Measurements from ENCODE around the gene FOSL2. TPM values are rescaled to one million over a fixed set of nuclear protein-coding genes. Genes with fewer than 3 reads are reported as not detected.

FOSL2 gene
- total and polyA plus RNA-seq, 2 experiments from 2014 or later = 0.60 to 4.3 TPM

- TF ChIP-seq EZH2phosphoT487 (IDR thresholded peaks at IDR 0.05; ENCODE audit: unreplicated experiment) = no peak
- Histone ChIP-seq H3K9me2 (ENCODE audit: insufficient read depth) (no peaks in the 10 kb centered on the region), H3F3A (replicated peaks; ENCODE audit: low read depth) (no peaks in the 10 kb centered on the region), H2AFZ (no peak overlapping the region), H3K4me2 (no peak overlapping the region), H3K36me3 (ENCODE audit: insufficient read depth) (no peaks in the 10 kb centered on the region), H3K4me3 (no peak overlapping the region), H4K20me1 (replicated peaks; ENCODE audit: insufficient read depth) (no peaks in the 10 kb centered on the region), H3K4me1 (ENCODE audit: insufficient read depth) (no peaks in the 10 kb centered on the region), H3K27me3 (ENCODE audit: insufficient read depth) (no peaks in the 10 kb centered on the region), H3K79me2 (replicated peaks; ENCODE audit: insufficient read depth) (no peaks in the 10 kb centered on the region), H3K27ac (ENCODE audit: low read depth) (no peak overlapping the region)
- no peak for DNase-seq (ENCODE audit: low spot score)
- Mint-ChIP-seq H3K9me3 (peaks cover 16% of the 10 kb centered on the region; the same call in 2 of the 3 replicates), H3K36me3 (ENCODE audit: low read depth) (no peaks in the 10 kb centered on the region), H3K4me1 (no peaks in the 10 kb centered on the region; the same call in 2 of the 3 replicates), H3K4me3 (no peak overlapping the region), H3K27ac (no peak overlapping the region), H3K27me3 (ENCODE audit: insufficient read depth, low read depth, poor library complexity) (peaks cover 5% of the 10 kb centered on the region)
- no peak for ATAC-seq
These were observed 44.6 kb downstream of the FOSL2 start for GRCh38 chr2:28437149-28437835.

- H3K4me1 ChIP-seq (ENCODE audit: insufficient read depth) = no peaks in the 10 kb centered on the region
- H3K79me2 ChIP-seq (replicated peaks; ENCODE audit: insufficient read depth) = no peaks in the 10 kb centered on the region
- H3K4me2 ChIP-seq = no peak overlapping the region
- Mint-ChIP-seq H3K4me1 (no peaks in the 10 kb centered on the region), H3K4me3 (no peak overlapping the region), H3K27ac (no peak overlapping the region), H3K36me3 (ENCODE audit: low read depth) (no peaks in the 10 kb centered on the region), H3K27me3 (ENCODE audit: insufficient read depth, low read depth, poor library complexity) (peaks cover 5% of the 10 kb centered on the region), H3K9me3 (peaks cover 13% of the 10 kb centered on the region; the same call in 2 of the 3 replicates)
- no peak overlapping the region for H3K27ac ChIP-seq (ENCODE audit: low read depth)
- H4K20me1 ChIP-seq (replicated peaks; ENCODE audit: insufficient read depth) = no peaks in the 10 kb centered on the region
- H2AFZ ChIP-seq = no peak overlapping the region
- no peak for ATAC-seq
- H3F3A ChIP-seq (replicated peaks; ENCODE audit: low read depth) = no peaks in the 10 kb centered on the region
- no peak for DNase-seq (ENCODE audit: low spot score)
- no peaks in the 10 kb centered on the region for H3K36me3 ChIP-seq (ENCODE audit: insufficient read depth)
- no peak overlapping the region for H3K4me3 ChIP-seq
- no peaks in the 10 kb centered on the region for H3K27me3 ChIP-seq (ENCODE audit: insufficient read depth)
- no peaks in the 10 kb centered on the region for H3K9me2 ChIP-seq (ENCODE audit: insufficient read depth)
- TF ChIP-seq, protein P1, sequence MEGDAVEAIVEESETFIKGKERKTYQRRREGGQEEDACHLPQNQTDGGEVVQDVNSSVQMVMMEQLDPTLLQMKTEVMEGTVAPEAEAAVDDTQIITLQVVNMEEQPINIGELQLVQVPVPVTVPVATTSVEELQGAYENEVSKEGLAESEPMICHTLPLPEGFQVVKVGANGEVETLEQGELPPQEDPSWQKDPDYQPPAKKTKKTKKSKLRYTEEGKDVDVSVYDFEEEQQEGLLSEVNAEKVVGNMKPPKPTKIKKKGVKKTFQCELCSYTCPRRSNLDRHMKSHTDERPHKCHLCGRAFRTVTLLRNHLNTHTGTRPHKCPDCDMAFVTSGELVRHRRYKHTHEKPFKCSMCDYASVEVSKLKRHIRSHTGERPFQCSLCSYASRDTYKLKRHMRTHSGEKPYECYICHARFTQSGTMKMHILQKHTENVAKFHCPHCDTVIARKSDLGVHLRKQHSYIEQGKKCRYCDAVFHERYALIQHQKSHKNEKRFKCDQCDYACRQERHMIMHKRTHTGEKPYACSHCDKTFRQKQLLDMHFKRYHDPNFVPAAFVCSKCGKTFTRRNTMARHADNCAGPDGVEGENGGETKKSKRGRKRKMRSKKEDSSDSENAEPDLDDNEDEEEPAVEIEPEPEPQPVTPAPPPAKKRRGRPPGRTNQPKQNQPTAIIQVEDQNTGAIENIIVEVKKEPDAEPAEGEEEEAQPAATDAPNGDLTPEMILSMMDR (conservative IDR thresholded peaks at IDR 0.05; ENCODE audit: low read depth in 2 of 2) = no peak
- no peak for TF ChIP-seq POLR2AphosphoS5 (IDR thresholded peaks at IDR 0.05; ENCODE audit: low read depth)
- TF ChIP-seq, protein P2, sequence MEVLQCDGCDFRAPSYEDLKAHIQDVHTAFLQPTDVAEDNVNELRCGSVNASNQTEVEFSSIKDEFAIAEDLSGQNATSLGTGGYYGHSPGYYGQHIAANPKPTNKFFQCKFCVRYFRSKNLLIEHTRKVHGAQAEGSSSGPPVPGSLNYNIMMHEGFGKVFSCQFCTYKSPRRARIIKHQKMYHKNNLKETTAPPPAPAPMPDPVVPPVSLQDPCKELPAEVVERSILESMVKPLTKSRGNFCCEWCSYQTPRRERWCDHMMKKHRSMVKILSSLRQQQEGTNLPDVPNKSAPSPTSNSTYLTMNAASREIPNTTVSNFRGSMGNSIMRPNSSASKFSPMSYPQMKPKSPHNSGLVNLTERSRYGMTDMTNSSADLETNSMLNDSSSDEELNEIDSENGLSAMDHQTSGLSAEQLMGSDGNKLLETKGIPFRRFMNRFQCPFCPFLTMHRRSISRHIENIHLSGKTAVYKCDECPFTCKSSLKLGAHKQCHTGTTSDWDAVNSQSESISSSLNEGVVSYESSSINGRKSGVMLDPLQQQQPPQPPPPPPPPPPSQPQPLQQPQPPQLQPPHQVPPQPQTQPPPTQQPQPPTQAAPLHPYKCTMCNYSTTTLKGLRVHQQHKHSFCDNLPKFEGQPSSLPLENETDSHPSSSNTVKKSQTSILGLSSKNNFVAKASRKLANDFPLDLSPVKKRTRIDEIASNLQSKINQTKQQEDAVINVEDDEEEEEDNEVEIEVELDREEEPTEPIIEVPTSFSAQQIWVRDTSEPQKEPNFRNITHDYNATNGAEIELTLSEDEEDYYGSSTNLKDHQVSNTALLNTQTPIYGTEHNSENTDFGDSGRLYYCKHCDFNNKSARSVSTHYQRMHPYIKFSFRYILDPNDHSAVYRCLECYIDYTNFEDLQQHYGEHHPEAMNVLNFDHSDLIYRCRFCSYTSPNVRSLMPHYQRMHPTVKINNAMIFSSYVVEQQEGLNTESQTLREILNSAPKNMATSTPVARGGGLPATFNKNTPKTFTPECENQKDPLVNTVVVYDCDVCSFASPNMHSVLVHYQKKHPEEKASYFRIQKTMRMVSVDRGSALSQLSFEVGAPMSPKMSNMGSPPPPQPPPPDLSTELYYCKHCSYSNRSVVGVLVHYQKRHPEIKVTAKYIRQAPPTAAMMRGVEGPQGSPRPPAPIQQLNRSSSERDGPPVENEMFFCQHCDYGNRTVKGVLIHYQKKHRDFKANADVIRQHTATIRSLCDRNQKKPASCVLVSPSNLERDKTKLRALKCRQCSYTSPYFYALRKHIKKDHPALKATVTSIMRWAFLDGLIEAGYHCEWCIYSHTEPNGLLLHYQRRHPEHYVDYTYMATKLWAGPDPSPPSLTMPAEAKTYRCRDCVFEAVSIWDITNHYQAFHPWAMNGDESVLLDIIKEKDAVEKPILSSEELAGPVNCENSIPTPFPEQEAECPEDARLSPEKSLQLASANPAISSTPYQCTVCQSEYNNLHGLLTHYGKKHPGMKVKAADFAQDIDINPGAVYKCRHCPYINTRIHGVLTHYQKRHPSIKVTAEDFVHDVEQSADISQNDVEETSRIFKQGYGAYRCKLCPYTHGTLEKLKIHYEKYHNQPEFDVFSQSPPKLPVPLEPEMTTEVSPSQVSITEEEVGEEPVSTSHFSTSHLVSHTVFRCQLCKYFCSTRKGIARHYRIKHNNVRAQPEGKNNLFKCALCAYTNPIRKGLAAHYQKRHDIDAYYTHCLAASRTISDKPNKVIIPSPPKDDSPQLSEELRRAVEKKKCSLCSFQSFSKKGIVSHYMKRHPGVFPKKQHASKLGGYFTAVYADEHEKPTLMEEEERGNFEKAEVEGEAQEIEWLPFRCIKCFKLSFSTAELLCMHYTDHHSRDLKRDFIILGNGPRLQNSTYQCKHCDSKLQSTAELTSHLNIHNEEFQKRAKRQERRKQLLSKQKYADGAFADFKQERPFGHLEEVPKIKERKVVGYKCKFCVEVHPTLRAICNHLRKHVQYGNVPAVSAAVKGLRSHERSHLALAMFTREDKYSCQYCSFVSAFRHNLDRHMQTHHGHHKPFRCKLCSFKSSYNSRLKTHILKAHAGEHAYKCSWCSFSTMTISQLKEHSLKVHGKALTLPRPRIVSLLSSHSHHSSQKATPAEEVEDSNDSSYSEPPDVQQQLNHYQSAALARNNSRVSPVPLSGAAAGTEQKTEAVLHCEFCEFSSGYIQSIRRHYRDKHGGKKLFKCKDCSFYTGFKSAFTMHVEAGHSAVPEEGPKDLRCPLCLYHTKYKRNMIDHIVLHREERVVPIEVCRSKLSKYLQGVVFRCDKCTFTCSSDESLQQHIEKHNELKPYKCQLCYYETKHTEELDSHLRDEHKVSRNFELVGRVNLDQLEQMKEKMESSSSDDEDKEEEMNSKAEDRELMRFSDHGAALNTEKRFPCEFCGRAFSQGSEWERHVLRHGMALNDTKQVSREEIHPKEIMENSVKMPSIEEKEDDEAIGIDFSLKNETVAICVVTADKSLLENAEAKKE (CRISPR knock-in tag; IDR thresholded peaks at IDR 0.05) = no peak
- no peak for TF ChIP-seq EZH2phosphoT487 (IDR thresholded peaks at IDR 0.05; ENCODE audit: unreplicated experiment)
- TF ChIP-seq EZH2 (IDR thresholded peaks at IDR 0.05; ENCODE audit: low read depth, unreplicated experiment) = no peak
- TF ChIP-seq STAT1 (IDR thresholded peaks at IDR 0.05; ENCODE audit: unreplicated experiment) = no peak
- no peak for TF ChIP-seq ZNF114 (CRISPR knock-in tag; IDR thresholded peaks at IDR 0.05)
- TF ChIP-seq, protein P3, sequence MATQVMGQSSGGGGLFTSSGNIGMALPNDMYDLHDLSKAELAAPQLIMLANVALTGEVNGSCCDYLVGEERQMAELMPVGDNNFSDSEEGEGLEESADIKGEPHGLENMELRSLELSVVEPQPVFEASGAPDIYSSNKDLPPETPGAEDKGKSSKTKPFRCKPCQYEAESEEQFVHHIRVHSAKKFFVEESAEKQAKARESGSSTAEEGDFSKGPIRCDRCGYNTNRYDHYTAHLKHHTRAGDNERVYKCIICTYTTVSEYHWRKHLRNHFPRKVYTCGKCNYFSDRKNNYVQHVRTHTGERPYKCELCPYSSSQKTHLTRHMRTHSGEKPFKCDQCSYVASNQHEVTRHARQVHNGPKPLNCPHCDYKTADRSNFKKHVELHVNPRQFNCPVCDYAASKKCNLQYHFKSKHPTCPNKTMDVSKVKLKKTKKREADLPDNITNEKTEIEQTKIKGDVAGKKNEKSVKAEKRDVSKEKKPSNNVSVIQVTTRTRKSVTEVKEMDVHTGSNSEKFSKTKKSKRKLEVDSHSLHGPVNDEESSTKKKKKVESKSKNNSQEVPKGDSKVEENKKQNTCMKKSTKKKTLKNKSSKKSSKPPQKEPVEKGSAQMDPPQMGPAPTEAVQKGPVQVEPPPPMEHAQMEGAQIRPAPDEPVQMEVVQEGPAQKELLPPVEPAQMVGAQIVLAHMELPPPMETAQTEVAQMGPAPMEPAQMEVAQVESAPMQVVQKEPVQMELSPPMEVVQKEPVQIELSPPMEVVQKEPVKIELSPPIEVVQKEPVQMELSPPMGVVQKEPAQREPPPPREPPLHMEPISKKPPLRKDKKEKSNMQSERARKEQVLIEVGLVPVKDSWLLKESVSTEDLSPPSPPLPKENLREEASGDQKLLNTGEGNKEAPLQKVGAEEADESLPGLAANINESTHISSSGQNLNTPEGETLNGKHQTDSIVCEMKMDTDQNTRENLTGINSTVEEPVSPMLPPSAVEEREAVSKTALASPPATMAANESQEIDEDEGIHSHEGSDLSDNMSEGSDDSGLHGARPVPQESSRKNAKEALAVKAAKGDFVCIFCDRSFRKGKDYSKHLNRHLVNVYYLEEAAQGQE (IDR thresholded peaks at IDR 0.05; ENCODE audit: unreplicated experiment) = no peak
- TF ChIP-seq ZNF331 (CRISPR knock-in tag; IDR thresholded peaks at IDR 0.05; ENCODE audit: low read depth) = no peak
- TF ChIP-seq CREB1 (CRISPR knock-in tag; IDR thresholded peaks at IDR 0.05; ENCODE audit: low read depth) = no peak
These were observed 45.3 kb downstream of the FOSL2 start for GRCh38 chr2:28437918-28438317.
